GM12878 (cell line): ENCODE data around the gene RFX3.

Experiments used
- BHLHE40 ChIP-seq, 2 experiments: fragments of 450-650 bp in 1 of 2; IDR thresholded peaks; 2 replicates each; pipeline ENCODE4 v1.6.1; 2011 to 2017; ENCODE audit warnings: low read depth in 2 of 2, borderline replicate concordance in 1 of 2, improper control_type of control experiment in 1 of 2, low read length in 1 of 2, mild to moderate bottlenecking in 1 of 2
- CEBPB ChIP-seq, 2 experiments: fragments of 150-350 bp in 1 of 2; IDR thresholded peaks; 2 replicates each; pipeline ENCODE4 v1.6.1; 2012 to 2014; ENCODE audit warnings: low read depth in 2 of 2, low read length in 2 of 2, borderline replicate concordance in 1 of 2, inconsistent platforms in 1 of 2
- NR2F1 ChIP-seq: fragments of 450-650 bp; conservative IDR thresholded peaks from 2 replicates; pipeline ENCODE4 v1.6.1; 2017; ENCODE audit warnings: mild to moderate bottlenecking
- YY1 ChIP-seq: IDR thresholded peaks from 2 replicates; pipeline ENCODE4 v1.6.1; 2011; ENCODE audit warnings: low read depth, mild to moderate bottlenecking, low read length
- TF ChIP-seq, protein P1 (sequence below), 3 experiments: IDR thresholded peaks in 2 of 3; conservative IDR thresholded peaks in 1 of 3; 2 replicates each; pipeline ENCODE4 v1.5.1; 2011; ENCODE audit warnings: low read depth in 3 of 3, low read length in 3 of 3, mild to moderate bottlenecking in 3 of 3, control low read depth in 2 of 3, moderate library complexity in 2 of 3, inconsistent platforms in 1 of 3, mixed read lengths in 1 of 3; ENCODE audit not compliant: control insufficient read depth in 2 of 3, insufficient read depth in 1 of 3; ENCODE audit errors: extremely low read depth in 1 of 3
- TF ChIP-seq, protein P2 (sequence below): fragments of 450-650 bp; IDR thresholded peaks from 2 replicates; pipeline ENCODE4 v1.6.1; 2017; ENCODE audit warnings: borderline replicate concordance
- TF ChIP-seq, protein P3 (sequence below): fragments of 450-650 bp; IDR thresholded peaks from 2 replicates; pipeline ENCODE4 v1.6.1; 2017; ENCODE audit warnings: mild to moderate bottlenecking

DNA sequence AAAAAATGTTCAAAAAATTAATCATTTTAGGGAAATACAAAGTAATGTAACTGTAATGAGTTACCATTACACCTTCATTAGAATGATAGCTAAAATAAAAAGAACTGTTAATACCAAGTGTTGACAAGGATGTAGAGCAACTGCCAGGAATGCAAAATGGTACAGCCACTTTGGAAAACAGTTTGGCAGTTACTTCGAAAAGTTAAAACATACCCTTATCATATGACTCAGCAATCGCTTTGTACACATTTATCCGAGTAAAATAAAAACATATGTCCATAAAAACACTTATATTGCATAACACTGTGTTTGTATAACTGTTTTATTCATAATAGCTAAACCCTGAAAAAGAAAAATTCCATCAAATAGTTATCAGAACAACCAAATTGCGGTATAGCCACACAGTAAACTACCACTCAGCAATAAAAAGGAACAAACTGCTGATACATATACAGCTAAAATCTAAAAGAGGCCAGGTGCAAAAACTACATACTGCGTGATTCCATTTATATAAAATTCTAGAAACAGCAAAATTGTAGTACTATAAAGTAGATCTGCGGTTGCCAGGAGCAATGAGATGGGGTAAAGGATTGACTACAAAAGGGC is 61.7 kb downstream of the RFX3 start:
- TF ChIP-seq, protein P1, sequence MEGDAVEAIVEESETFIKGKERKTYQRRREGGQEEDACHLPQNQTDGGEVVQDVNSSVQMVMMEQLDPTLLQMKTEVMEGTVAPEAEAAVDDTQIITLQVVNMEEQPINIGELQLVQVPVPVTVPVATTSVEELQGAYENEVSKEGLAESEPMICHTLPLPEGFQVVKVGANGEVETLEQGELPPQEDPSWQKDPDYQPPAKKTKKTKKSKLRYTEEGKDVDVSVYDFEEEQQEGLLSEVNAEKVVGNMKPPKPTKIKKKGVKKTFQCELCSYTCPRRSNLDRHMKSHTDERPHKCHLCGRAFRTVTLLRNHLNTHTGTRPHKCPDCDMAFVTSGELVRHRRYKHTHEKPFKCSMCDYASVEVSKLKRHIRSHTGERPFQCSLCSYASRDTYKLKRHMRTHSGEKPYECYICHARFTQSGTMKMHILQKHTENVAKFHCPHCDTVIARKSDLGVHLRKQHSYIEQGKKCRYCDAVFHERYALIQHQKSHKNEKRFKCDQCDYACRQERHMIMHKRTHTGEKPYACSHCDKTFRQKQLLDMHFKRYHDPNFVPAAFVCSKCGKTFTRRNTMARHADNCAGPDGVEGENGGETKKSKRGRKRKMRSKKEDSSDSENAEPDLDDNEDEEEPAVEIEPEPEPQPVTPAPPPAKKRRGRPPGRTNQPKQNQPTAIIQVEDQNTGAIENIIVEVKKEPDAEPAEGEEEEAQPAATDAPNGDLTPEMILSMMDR (IDR thresholded peaks at IDR 0.05 in 2 of 3, conservative IDR thresholded peaks at IDR 0.05 in 1 of 3; ENCODE audit: control insufficient read depth in 2 of 3, extremely low read depth in 1 of 3, insufficient read depth in 1 of 3, low read depth in 3 of 3, low read length in 3 of 3), result no peak
- TF ChIP-seq, protein P2, sequence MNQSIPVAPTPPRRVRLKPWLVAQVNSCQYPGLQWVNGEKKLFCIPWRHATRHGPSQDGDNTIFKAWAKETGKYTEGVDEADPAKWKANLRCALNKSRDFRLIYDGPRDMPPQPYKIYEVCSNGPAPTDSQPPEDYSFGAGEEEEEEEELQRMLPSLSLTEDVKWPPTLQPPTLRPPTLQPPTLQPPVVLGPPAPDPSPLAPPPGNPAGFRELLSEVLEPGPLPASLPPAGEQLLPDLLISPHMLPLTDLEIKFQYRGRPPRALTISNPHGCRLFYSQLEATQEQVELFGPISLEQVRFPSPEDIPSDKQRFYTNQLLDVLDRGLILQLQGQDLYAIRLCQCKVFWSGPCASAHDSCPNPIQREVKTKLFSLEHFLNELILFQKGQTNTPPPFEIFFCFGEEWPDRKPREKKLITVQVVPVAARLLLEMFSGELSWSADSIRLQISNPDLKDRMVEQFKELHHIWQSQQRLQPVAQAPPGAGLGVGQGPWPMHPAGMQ, result no peak
- no peak for TF ChIP-seq NR2F1
- TF ChIP-seq BHLHE40 (IDR thresholded peaks at IDR 0.05; ENCODE audit: borderline replicate concordance in 1 of 2, low read depth in 2 of 2, low read length in 1 of 2), result no peak
- TF ChIP-seq, protein P3, sequence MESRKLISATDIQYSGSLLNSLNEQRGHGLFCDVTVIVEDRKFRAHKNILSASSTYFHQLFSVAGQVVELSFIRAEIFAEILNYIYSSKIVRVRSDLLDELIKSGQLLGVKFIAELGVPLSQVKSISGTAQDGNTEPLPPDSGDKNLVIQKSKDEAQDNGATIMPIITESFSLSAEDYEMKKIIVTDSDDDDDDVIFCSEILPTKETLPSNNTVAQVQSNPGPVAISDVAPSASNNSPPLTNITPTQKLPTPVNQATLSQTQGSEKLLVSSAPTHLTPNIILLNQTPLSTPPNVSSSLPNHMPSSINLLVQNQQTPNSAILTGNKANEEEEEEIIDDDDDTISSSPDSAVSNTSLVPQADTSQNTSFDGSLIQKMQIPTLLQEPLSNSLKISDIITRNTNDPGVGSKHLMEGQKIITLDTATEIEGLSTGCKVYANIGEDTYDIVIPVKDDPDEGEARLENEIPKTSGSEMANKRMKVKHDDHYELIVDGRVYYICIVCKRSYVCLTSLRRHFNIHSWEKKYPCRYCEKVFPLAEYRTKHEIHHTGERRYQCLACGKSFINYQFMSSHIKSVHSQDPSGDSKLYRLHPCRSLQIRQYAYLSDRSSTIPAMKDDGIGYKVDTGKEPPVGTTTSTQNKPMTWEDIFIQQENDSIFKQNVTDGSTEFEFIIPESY, result no peak
- no peak for TF ChIP-seq YY1
- no peak for TF ChIP-seq CEBPB (IDR thresholded peaks at IDR 0.05; ENCODE audit: borderline replicate concordance in 1 of 2, low read depth in 2 of 2, low read length in 2 of 2)
